ENCODE measurements around the gene SLCO4C1. TPM values are rescaled to one million over a fixed set of nuclear protein-coding genes. Genes with fewer than 3 reads are reported as not detected.
A peak's percentile ranks its signal among the peaks of the same experiment; 100 is the strongest.

Gene SLCO4C1
- total and polyA plus RNA-seq, 2 of the 13 experiments (the other 11 are each of a cell fraction or from before 2014, with no cell fraction given): 1.3 to 7.8 TPM

- TF ChIP-seq MNT (IDR thresholded peaks at IDR 0.05) (no peak), ZNF644 (CRISPR knock-in tag; IDR thresholded peaks at IDR 0.05; ENCODE audit: low read depth) (no peak; the same call in 1 of the 2 replicates), CCDC6 (CRISPR knock-in tag; IDR thresholded peaks at IDR 0.05) (peak; percentile 76; the same call in 1 of the 2 replicates), RNF2 (conservative IDR thresholded peaks at IDR 0.05; ENCODE audit: low read depth) (0 out of 2 replicates have a peak, but pooled peaks have one; percentile 50), HDAC6 (IDR thresholded peaks at IDR 0.05; ENCODE audit: low read depth, low read length) (no peak), KDM1A (CRISPR knock-in tag; IDR thresholded peaks at IDR 0.05) (peak; percentile 17; the same call in 1 of the 2 replicates), ZFP91 (CRISPR knock-in tag; IDR thresholded peaks at IDR 0.05; ENCODE audit: borderline replicate concordance) (peak; percentile 93), ZNF383 (CRISPR knock-in tag; IDR thresholded peaks at IDR 0.05; ENCODE audit: borderline replicate concordance) (no peak), CREB1 (IDR thresholded peaks at IDR 0.05) (no peak), CREB1 (CRISPR knock-in tag; IDR thresholded peaks at IDR 0.05) (peak; percentile 69), MLX (CRISPR knock-in tag; IDR thresholded peaks at IDR 0.05) (no peak), ZNF83 (CRISPR knock-in tag; IDR thresholded peaks at IDR 0.05; ENCODE audit: borderline replicate concordance) (no peak), ZHX2 (IDR thresholded peaks at IDR 0.05; ENCODE audit: low read depth) (peak; percentile 45; the same call in 1 of the 2 replicates), ZHX2 (CRISPR knock-in tag; IDR thresholded peaks at IDR 0.05; ENCODE audit: borderline replicate concordance) (0 out of 2 replicates have a peak, but pooled peaks have one; percentile 40), ZHX1 (CRISPR knock-in tag; IDR thresholded peaks at IDR 0.05; ENCODE audit: low read depth) (0 out of 2 replicates have a peak, but pooled peaks have one; percentile 69), ZNF570 (CRISPR knock-in tag; IDR thresholded peaks at IDR 0.05; ENCODE audit: borderline replicate concordance) (no peak), ZNF331 (CRISPR knock-in tag; IDR thresholded peaks at IDR 0.05) (peak; percentile 95)
Measured at GRCh38 chr5:102296178-102296817, at the start of gene SLCO4C1 (continued).
